Measurements from ENCODE around the gene HOXC4.

HOXC4 gene

DNA sequence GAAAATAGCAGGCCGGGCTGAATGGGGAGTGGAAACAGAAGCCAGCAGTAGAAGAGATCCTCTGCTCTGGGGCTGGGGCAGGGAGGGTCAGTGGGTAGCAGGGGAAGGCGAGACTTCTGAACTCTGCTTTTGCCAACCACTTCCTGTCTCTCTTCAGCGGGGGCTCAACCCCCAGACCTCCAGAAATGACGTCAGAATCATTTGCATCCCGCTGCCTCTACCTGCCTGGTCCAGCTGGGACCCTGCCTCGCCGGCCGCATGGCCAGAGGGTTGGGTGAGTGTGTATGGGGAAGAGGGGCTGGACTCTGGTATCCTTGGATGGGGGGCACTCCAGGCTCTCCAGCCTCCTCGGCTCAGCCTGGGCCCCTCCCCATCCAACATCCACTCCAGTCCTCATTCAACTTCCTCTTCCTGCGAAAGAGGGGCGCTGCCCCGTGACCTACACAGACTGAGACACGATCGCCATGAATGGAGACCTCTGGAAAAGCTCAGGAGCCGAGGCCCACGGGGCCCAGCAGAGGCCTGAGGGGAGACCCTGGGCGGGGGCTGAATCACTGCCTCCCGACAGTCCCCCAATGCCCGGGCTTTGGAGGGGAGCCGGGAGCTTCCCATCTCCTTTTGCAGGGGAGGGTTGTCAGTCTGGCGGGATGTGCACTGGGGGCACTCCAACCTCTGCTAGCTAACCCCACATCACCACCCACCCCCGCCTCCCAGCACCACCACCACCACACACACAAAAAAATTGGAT, 458 bp upstream of the HOXC4 start:
- Histone ChIP-seq H2BK120ac (ENCODE audit: insufficient read depth, low read length, poor library complexity) (no peak overlapping the region), H3K23ac (ENCODE audit: low read length) (no peak overlapping the region), H3K27me3 (ENCODE audit: insufficient read depth, low read length) (peaks cover 84% of the 10 kb centered on the region), H3K79me1 (ENCODE audit: low read length) (no peaks in the 10 kb centered on the region), H3K4me2 (ENCODE audit: low read length) (peak overlapping the region; percentile 21), H3K4me1 (ENCODE audit: control insufficient read depth in 1 of 2, insufficient read depth in 2 of 2, low read length in 2 of 2) (no peaks in the 10 kb centered on the region), H2AFZ (ENCODE audit: insufficient read depth, low read length, poor library complexity) (peak overlapping the region; percentile 1), H3K27ac (ENCODE audit: low read depth, low read length) (no peak overlapping the region), H3K18ac (ENCODE audit: low read length) (no peak overlapping the region), H3K4me3 (ENCODE audit: low read depth, low read length) (no peak overlapping the region), H3K79me2 (ENCODE audit: control insufficient read depth, insufficient read depth, low read length, poor library complexity) (no peaks in the 10 kb centered on the region), H4K8ac (ENCODE audit: low read depth, low read length) (no peak overlapping the region), H3K9me3 (ENCODE audit: insufficient read depth, low read depth, low read length) (peaks cover 12% of the 10 kb centered on the region), H3K4ac (ENCODE audit: low read depth, low read length) (no peak overlapping the region), H2AK5ac (ENCODE audit: low read length) (no peak overlapping the region), H2BK5ac (ENCODE audit: low read depth, low read length, poor library complexity) (no peak overlapping the region), H3K9ac (ENCODE audit: low read length) (no peak overlapping the region), H2BK12ac (ENCODE audit: low read length) (no peak overlapping the region), H4K91ac (ENCODE audit: low read depth, low read length) (no peak overlapping the region), H3K36me3 (ENCODE audit: control insufficient read depth in 1 of 2, insufficient read depth in 2 of 2, low read length in 2 of 2) (no peaks in the 10 kb centered on the region), H4K12ac (ENCODE audit: low read depth, low read length) (no peak overlapping the region), H3K14ac (ENCODE audit: low read length) (no peak overlapping the region)
- DNase-seq = no peak
- WGBS (ENCODE audit: extremely low coverage, insufficient coverage, insufficient read length) = no CpG with 5 or more reads among the region's 22 CpGs

DNA sequence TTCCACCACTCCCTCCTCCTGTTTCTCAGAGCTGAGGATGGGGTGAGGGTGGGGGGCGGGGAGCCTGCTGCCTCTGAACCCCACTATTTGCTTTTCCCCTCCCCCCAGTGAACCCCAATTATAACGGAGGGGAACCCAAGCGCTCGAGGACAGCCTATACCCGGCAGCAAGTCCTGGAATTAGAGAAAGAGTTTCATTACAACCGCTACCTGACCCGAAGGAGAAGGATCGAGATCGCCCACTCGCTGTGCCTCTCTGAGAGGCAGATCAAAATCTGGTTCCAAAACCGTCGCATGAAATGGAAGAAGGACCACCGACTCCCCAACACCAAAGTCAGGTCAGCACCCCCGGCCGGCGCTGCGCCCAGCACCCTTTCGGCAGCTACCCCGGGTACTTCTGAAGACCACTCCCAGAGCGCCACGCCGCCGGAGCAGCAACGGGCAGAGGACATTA, 1.1 kb downstream of the HOXC4 start:
- H3K9ac ChIP-seq (ENCODE audit: low read length) = no peak overlapping the region
- WGBS (ENCODE audit: extremely low coverage, insufficient coverage, insufficient read length) = no CpG with 5 or more reads among the region's 24 CpGs
- no peak overlapping the region for H3K4ac ChIP-seq (ENCODE audit: low read depth, low read length)
- H4K12ac ChIP-seq (ENCODE audit: low read depth, low read length) = no peak overlapping the region
- no peaks in the 10 kb centered on the region for H3K79me1 ChIP-seq (ENCODE audit: low read length)
- H2BK12ac ChIP-seq (ENCODE audit: low read length) = no peak overlapping the region
- no peak for DNase-seq
- no peak overlapping the region for H3K18ac ChIP-seq (ENCODE audit: low read length)
- no peak overlapping the region for H2BK5ac ChIP-seq (ENCODE audit: low read depth, low read length, poor library complexity)
- H3K4me1 ChIP-seq (ENCODE audit: control insufficient read depth in 1 of 2, insufficient read depth in 2 of 2, low read length in 2 of 2) = no peaks in the 10 kb centered on the region
- no peaks in the 10 kb centered on the region for H3K36me3 ChIP-seq (ENCODE audit: control insufficient read depth in 1 of 2, insufficient read depth in 2 of 2, low read length in 2 of 2)
- no peak overlapping the region for H3K4me3 ChIP-seq (ENCODE audit: low read depth, low read length)
- H2AFZ ChIP-seq (ENCODE audit: insufficient read depth, low read length, poor library complexity) = no peak overlapping the region
- peaks cover 12% of the 10 kb centered on the region for H3K9me3 ChIP-seq (ENCODE audit: insufficient read depth, low read depth, low read length)
- H4K91ac ChIP-seq (ENCODE audit: low read depth, low read length) = no peak overlapping the region
- no peak overlapping the region for H3K4me2 ChIP-seq (ENCODE audit: low read length)
- H3K79me2 ChIP-seq (ENCODE audit: control insufficient read depth, insufficient read depth, low read length, poor library complexity) = no peaks in the 10 kb centered on the region
- H3K14ac ChIP-seq (ENCODE audit: low read length) = no peak overlapping the region
- H3K27me3 ChIP-seq (ENCODE audit: insufficient read depth, low read length) = peaks cover 83% of the 10 kb centered on the region
- H3K27ac ChIP-seq (ENCODE audit: low read depth, low read length) = no peak overlapping the region
- H2AK5ac ChIP-seq (ENCODE audit: low read length) = no peak overlapping the region
- H3K23ac ChIP-seq (ENCODE audit: low read length) = no peak overlapping the region
- no peak overlapping the region for H2BK120ac ChIP-seq (ENCODE audit: insufficient read depth, low read length, poor library complexity)
- no peak overlapping the region for H4K8ac ChIP-seq (ENCODE audit: low read depth, low read length)

DNA sequence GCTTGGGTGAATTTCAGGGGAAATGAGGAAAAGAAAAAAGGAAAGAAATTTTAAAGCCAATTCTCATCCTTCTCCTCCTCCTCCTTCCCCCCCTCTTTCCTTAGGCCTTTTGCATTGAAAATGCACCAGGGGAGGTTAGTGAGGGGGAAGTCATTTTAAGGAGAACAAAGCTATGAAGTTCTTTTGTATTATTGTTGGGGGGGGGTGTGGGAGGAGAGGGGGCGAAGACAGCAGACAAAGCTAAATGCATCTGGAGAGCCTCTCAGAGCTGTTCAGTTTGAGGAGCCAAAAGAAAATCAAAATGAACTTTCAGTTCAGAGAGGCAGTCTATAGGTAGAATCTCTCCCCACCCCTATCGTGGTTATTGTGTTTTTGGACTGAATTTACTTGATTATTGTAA, 1.9 kb downstream of the HOXC4 start:
- H3K4me2 ChIP-seq (ENCODE audit: low read length) = no peak overlapping the region
- no peak overlapping the region for H4K8ac ChIP-seq (ENCODE audit: low read depth, low read length)
- no peaks in the 10 kb centered on the region for H3K36me3 ChIP-seq (ENCODE audit: control insufficient read depth in 1 of 2, insufficient read depth in 2 of 2, low read length in 2 of 2)
- no peak overlapping the region for H3K18ac ChIP-seq (ENCODE audit: low read length)
- no peak overlapping the region for H3K9ac ChIP-seq (ENCODE audit: low read length)
- no peak overlapping the region for H4K12ac ChIP-seq (ENCODE audit: low read depth, low read length)
- H3K79me1 ChIP-seq (ENCODE audit: low read length) = no peaks in the 10 kb centered on the region
- WGBS (ENCODE audit: extremely low coverage, insufficient coverage, insufficient read length) = no CpG with 5 or more reads among the region's 2 CpGs
- H3K14ac ChIP-seq (ENCODE audit: low read length) = no peak overlapping the region
- no peak overlapping the region for H2BK12ac ChIP-seq (ENCODE audit: low read length)
- no peak overlapping the region for H3K23ac ChIP-seq (ENCODE audit: low read length)
- no peak overlapping the region for H2AFZ ChIP-seq (ENCODE audit: insufficient read depth, low read length, poor library complexity)
- no peak overlapping the region for H3K27ac ChIP-seq (ENCODE audit: low read depth, low read length)
- no peak overlapping the region for H2BK120ac ChIP-seq (ENCODE audit: insufficient read depth, low read length, poor library complexity)
- H3K4me3 ChIP-seq (ENCODE audit: low read depth, low read length) = no peak overlapping the region
- H2AK5ac ChIP-seq (ENCODE audit: low read length) = no peak overlapping the region
- H3K79me2 ChIP-seq (ENCODE audit: control insufficient read depth, insufficient read depth, low read length, poor library complexity) = no peaks in the 10 kb centered on the region
- H2BK5ac ChIP-seq (ENCODE audit: low read depth, low read length, poor library complexity) = no peak overlapping the region
- H3K9me3 ChIP-seq (ENCODE audit: insufficient read depth, low read depth, low read length) = peaks cover 12% of the 10 kb centered on the region
- no peaks in the 10 kb centered on the region for H3K4me1 ChIP-seq (ENCODE audit: control insufficient read depth in 1 of 2, insufficient read depth in 2 of 2, low read length in 2 of 2)
- H3K27me3 ChIP-seq (ENCODE audit: insufficient read depth, low read length) = peaks cover 82% of the 10 kb centered on the region
- DNase-seq = no peak
- no peak overlapping the region for H3K4ac ChIP-seq (ENCODE audit: low read depth, low read length)
- no peak overlapping the region for H4K91ac ChIP-seq (ENCODE audit: low read depth, low read length)

DNA sequence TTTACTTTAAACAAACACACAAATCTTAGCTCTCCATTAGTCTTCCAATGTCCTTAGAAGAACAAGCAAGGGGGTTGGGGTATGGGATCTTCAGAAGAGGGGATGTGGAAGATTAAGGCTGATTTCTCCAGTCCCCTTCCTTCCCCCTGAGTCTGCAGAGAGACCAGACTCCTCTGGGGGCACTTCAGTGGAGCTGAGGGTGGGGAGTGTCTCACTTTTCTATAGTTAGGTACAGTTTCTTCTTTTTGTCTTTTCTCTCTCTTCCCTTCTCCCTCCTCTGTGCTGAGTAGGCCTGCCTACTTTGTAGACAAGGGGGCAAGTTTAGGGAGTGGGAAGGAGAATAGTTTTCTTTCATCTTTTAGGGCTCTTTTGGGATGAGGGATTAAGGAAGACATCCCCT, 2.5 kb downstream of the HOXC4 start:
- no peak for DNase-seq
- Histone ChIP-seq H4K91ac (ENCODE audit: low read depth, low read length) (no peak overlapping the region), H2AFZ (ENCODE audit: insufficient read depth, low read length, poor library complexity) (no peak overlapping the region), H2BK5ac (ENCODE audit: low read depth, low read length, poor library complexity) (no peak overlapping the region), H3K9ac (ENCODE audit: low read length) (no peak overlapping the region), H3K79me2 (ENCODE audit: control insufficient read depth, insufficient read depth, low read length, poor library complexity) (no peaks in the 10 kb centered on the region), H3K4me1 (ENCODE audit: control insufficient read depth in 1 of 2, insufficient read depth in 2 of 2, low read length in 2 of 2) (peaks cover 0 to 4% of the 10 kb centered on the region in 2 experiments), H3K27me3 (ENCODE audit: insufficient read depth, low read length) (peaks cover 83% of the 10 kb centered on the region), H4K12ac (ENCODE audit: low read depth, low read length) (no peak overlapping the region), H2BK120ac (ENCODE audit: insufficient read depth, low read length, poor library complexity) (no peak overlapping the region), H3K79me1 (ENCODE audit: low read length) (no peaks in the 10 kb centered on the region), H3K36me3 (ENCODE audit: control insufficient read depth in 1 of 2, insufficient read depth in 2 of 2, low read length in 2 of 2) (no peaks in the 10 kb centered on the region), H3K4ac (ENCODE audit: low read depth, low read length) (no peak overlapping the region), H2AK5ac (ENCODE audit: low read length) (no peak overlapping the region), H2BK12ac (ENCODE audit: low read length) (no peak overlapping the region), H3K4me3 (ENCODE audit: low read depth, low read length) (no peak overlapping the region), H4K8ac (ENCODE audit: low read depth, low read length) (no peak overlapping the region), H3K18ac (ENCODE audit: low read length) (no peak overlapping the region), H3K4me2 (ENCODE audit: low read length) (no peak overlapping the region), H3K14ac (ENCODE audit: low read length) (no peak overlapping the region), H3K27ac (ENCODE audit: low read depth, low read length) (no peak overlapping the region), H3K9me3 (ENCODE audit: insufficient read depth, low read depth, low read length) (peaks cover 12% of the 10 kb centered on the region), H3K23ac (ENCODE audit: low read length) (no peak overlapping the region)
